HCT116 (cell line): Measurements from ENCODE around the gene COL4A1.

Experiments used
- CTCF ChIP-seq, 3 experiments: fragments of 200-600 bp in 1 of 3; sonication (generic) in 1 of 3; IDR thresholded peaks in 2 of 3; conservative IDR thresholded peaks in 1 of 3; 2 replicates each; pipeline ENCODE4 v1.5.1; 2012 to 2017; ENCODE audit warnings: low read depth in 2 of 3, low read length in 2 of 3, antibody characterized with exemption in 1 of 3, borderline replicate concordance in 1 of 3, control low read depth in 1 of 3, mild to moderate bottlenecking in 1 of 3, mixed read lengths in 1 of 3, mixed run types in 1 of 3, moderate library complexity in 1 of 3; ENCODE audit not compliant: insufficient read depth in 1 of 3
- EZH2 ChIP-seq: fragments of 200-600 bp; sonication (generic); IDR thresholded peaks from 2 replicates; pipeline ENCODE4 v1.6.1; 2017; ENCODE audit warnings: antibody characterized with exemption, mixed run types
- EZH2phosphoT487 ChIP-seq: fragments of 200-600 bp; IDR thresholded peaks from 2 replicates; pipeline ENCODE4 v1.6.1; 2018; ENCODE audit warnings: antibody characterized with exemption, borderline replicate concordance
- FOSL1 ChIP-seq: IDR thresholded peaks from 2 replicates; pipeline ENCODE4 v1.6.1; 2012; ENCODE audit warnings: low read depth
- JUND ChIP-seq: IDR thresholded peaks from 2 replicates; pipeline ENCODE4 v1.6.1; 2012
- POLR2A ChIP-seq: IDR thresholded peaks from 2 replicates; pipeline ENCODE4 v1.7.0; 2011; ENCODE audit warnings: borderline replicate concordance; ENCODE audit not compliant: insufficient read depth, insufficient read length; ENCODE audit errors: extremely low read depth
- POLR2AphosphoS5 ChIP-seq: IDR thresholded peaks from 2 replicates; pipeline ENCODE4 v1.6.1; 2011; ENCODE audit warnings: mild to moderate bottlenecking, low read depth, low read length, moderate library complexity
- TCF7L2 ChIP-seq: IDR thresholded peaks from 2 replicates; pipeline ENCODE4 v1.7.0; 2011; ENCODE audit warnings: borderline replicate concordance, inconsistent platforms; ENCODE audit not compliant: insufficient read depth, insufficient read length; ENCODE audit errors: extremely low read depth
- ZBTB33 ChIP-seq: IDR thresholded peaks from 2 replicates; pipeline ENCODE4 v1.6.1; 2011; ENCODE audit warnings: mild to moderate bottlenecking, low read length, moderate library complexity; ENCODE audit not compliant: insufficient replicate concordance; ENCODE audit errors: extremely low read depth
- ZNF274 ChIP-seq: fragments of 200-500 bp; sonication (Bioruptor generic); IDR thresholded peaks from 2 replicates; pipeline ENCODE4 v1.6.1; 2014; ENCODE audit warnings: mild to moderate bottlenecking, low read depth, low read length, inconsistent platforms
- TF ChIP-seq, protein P1 (sequence below): IDR thresholded peaks from 2 replicates; pipeline ENCODE4 v1.6.1; 2012; ENCODE audit warnings: low read depth
- TF ChIP-seq, protein P2 (sequence below): IDR thresholded peaks from 2 replicates; pipeline ENCODE4 v1.6.1; 2012

DNA sequence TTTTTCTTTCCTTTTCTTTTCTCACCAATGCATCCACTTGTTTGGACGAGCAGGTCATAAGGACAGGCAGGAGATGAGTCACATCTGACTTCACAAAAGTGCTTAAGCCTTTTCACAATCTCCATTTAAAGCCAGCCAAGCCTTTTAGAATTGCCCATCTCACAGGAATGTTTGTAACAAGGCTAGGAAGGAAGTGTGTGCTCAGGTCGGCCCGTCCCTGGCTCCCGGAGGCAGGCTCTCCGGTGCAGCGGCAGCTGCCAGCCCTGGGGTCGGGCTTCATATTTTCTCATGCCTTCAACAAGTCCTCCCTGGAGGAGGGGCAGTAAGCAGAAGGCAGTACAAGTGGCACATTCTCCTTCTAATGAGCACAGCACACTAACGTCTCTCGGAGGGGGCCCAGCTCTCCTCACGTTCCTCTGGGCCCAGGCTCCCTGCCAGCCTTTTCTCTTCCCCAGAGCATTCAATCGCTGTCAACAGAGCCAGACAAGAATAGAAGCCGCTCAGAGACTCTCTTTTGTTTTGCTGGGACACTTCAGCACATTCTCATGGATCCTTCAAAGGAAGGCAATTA, 180.5 kb downstream of the COL4A1 start:
- TF ChIP-seq CTCF (IDR thresholded peaks at IDR 0.05 in 2 of 3, conservative IDR thresholded peaks at IDR 0.05 in 1 of 3; ENCODE audit: borderline replicate concordance in 1 of 3, insufficient read depth in 1 of 3, low read depth in 2 of 3, low read length in 2 of 3): no peak
- no peak for TF ChIP-seq ZBTB33
- no peak for TF ChIP-seq ZNF274
- TF ChIP-seq EZH2phosphoT487: no peak
- TF ChIP-seq FOSL1: no peak
- TF ChIP-seq JUND: no peak; the same call in 1 of the 2 replicates
- TF ChIP-seq POLR2AphosphoS5: no peak
- TF ChIP-seq TCF7L2: no peak
- TF ChIP-seq POLR2A: no peak
- TF ChIP-seq, protein P1, sequence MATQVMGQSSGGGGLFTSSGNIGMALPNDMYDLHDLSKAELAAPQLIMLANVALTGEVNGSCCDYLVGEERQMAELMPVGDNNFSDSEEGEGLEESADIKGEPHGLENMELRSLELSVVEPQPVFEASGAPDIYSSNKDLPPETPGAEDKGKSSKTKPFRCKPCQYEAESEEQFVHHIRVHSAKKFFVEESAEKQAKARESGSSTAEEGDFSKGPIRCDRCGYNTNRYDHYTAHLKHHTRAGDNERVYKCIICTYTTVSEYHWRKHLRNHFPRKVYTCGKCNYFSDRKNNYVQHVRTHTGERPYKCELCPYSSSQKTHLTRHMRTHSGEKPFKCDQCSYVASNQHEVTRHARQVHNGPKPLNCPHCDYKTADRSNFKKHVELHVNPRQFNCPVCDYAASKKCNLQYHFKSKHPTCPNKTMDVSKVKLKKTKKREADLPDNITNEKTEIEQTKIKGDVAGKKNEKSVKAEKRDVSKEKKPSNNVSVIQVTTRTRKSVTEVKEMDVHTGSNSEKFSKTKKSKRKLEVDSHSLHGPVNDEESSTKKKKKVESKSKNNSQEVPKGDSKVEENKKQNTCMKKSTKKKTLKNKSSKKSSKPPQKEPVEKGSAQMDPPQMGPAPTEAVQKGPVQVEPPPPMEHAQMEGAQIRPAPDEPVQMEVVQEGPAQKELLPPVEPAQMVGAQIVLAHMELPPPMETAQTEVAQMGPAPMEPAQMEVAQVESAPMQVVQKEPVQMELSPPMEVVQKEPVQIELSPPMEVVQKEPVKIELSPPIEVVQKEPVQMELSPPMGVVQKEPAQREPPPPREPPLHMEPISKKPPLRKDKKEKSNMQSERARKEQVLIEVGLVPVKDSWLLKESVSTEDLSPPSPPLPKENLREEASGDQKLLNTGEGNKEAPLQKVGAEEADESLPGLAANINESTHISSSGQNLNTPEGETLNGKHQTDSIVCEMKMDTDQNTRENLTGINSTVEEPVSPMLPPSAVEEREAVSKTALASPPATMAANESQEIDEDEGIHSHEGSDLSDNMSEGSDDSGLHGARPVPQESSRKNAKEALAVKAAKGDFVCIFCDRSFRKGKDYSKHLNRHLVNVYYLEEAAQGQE: no peak
- no peak for TF ChIP-seq EZH2
- TF ChIP-seq, protein P2, sequence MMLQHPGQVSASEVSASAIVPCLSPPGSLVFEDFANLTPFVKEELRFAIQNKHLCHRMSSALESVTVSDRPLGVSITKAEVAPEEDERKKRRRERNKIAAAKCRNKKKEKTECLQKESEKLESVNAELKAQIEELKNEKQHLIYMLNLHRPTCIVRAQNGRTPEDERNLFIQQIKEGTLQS: no peak
